Measurements from ENCODE around the gene JAM2. TPM values are rescaled to one million over a fixed set of nuclear protein-coding genes. Genes with fewer than 3 reads are reported as not detected.

Gene JAM2, protein sequence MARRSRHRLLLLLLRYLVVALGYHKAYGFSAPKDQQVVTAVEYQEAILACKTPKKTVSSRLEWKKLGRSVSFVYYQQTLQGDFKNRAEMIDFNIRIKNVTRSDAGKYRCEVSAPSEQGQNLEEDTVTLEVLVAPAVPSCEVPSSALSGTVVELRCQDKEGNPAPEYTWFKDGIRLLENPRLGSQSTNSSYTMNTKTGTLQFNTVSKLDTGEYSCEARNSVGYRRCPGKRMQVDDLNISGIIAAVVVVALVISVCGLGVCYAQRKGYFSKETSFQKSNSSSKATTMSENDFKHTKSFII
- total RNA-seq: under 1 TPM in 1 of 3 donors, not detected in 2; 0.09 TPM
- 2.5 TPM for total RNA-seq (2013)

DNA sequence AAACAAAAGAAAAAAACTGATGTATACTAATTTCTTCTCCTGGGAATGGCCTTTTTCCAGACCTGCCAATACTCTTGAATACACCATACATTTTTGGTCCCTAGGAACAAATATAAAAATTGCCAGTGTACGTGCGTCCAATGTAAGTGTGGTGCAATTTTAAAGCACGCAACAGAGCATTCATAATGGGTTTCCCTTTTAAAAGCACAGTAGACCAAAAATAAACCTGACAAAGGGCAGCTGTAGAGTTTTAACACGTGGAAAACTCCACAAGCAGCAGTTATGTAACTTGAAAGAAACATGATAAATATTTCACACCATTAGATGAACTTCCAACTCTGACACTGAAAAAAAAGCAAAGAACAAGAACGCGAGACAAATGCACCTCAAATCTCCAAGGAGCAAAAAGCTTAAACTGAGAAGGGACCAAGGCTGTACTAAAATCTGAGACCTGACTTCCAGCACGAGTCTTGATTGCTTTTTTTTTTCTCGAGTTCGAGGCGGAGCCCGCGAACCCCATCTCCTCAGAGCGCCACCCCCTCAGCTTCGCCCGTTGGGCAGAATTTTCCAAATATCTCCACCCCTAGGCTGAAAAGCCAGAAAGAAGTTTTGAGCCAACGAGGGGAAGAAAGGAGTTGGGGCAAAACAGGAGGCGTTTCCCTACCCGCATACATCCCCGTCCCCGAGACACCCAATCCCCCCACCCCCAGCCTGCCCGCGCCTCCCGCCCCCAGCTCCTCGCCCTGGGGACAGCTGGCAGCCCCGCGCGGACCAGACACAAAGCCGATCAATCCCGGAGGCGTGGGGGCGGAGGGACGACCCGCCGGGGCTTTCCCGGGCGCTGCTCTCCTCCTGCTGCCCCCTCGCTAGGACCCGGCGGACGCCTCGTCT lies at the start of gene JAM2:
Gene JAM2 (plus strand): TSS at position 599 of the 891 bp plus-strand sequence. CDS start 564 bp downstream, outside the sequence.
- TF ChIP-seq, protein P1, sequence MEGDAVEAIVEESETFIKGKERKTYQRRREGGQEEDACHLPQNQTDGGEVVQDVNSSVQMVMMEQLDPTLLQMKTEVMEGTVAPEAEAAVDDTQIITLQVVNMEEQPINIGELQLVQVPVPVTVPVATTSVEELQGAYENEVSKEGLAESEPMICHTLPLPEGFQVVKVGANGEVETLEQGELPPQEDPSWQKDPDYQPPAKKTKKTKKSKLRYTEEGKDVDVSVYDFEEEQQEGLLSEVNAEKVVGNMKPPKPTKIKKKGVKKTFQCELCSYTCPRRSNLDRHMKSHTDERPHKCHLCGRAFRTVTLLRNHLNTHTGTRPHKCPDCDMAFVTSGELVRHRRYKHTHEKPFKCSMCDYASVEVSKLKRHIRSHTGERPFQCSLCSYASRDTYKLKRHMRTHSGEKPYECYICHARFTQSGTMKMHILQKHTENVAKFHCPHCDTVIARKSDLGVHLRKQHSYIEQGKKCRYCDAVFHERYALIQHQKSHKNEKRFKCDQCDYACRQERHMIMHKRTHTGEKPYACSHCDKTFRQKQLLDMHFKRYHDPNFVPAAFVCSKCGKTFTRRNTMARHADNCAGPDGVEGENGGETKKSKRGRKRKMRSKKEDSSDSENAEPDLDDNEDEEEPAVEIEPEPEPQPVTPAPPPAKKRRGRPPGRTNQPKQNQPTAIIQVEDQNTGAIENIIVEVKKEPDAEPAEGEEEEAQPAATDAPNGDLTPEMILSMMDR (IDR thresholded peaks at IDR 0.05): no peak
- no peaks in the 10 kb centered on the region for H3K9me3 ChIP-seq (ENCODE audit: control insufficient read depth, insufficient read depth, low read length)
- peak in 1 of 2 donors; percentile 56 for DNase-seq
- peak within 1 kb of the TSS; percentile 48 for H3K27ac ChIP-seq (ENCODE audit: low read length)
- peaks cover 5% of the 10 kb centered on the region for H3K27me3 ChIP-seq (ENCODE audit: control insufficient read depth, insufficient read depth, low read length)
- H3K36me3 ChIP-seq (ENCODE audit: control insufficient read depth, insufficient read depth, low read length): no peaks in the 10 kb centered on the region
- peaks cover 15% of the 10 kb centered on the region for H3K4me1 ChIP-seq (ENCODE audit: control insufficient read depth, insufficient read depth, low read length)
- intact Hi-C loops (cut with micrococcal nuclease): no loop called here
- peak within 1 kb of the TSS; percentile 54 for H3K4me3 ChIP-seq (ENCODE audit: low read length)
- Mint-ChIP-seq H3K27me3 (ENCODE audit: low read depth in 2 of 2) (peaks cover 49 to 72% of the 10 kb centered on the region in 2 donors), H3K4me1 (peaks cover 14 to 22% of the 10 kb centered on the region in 2 donors), H3K36me3 (no peaks in the 10 kb centered on the region), H3K9me3 (no peaks in the 10 kb centered on the region), H3K4me3 (peak within 1 kb of the TSS; percentile 47), H3K27ac (no peak within 1 kb of the TSS)
- whole genome bisulfite sequencing (ENCODE audit: insufficient coverage): under 1% methylated on average over 38 of the region's 41 CpGs
- ATAC-seq: peak; percentile 39 to 71 (median 68)

DNA sequence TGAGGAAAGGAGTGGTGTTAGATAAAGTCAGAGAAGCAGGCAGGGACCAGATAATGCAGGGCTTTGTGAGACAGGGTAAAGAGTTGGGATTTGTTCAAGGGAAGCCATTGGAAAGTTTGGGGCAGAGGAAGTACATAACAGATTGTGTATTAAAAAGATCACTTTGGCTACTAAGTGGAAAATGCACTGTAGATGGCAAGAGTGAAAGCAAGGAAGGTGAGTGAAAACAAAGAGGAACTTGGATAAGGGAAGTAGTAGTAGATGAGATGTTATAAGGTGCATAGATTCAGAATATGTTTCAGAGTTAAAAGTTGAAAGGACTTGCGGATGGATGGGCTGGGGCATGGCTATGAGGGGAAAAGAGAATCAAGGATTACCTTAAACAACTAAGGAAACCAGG lies 49.2 kb upstream of the JAM2 start:
- Histone ChIP-seq H3K27ac (ENCODE audit: low read length) (no peak overlapping the region), H3K9me3 (ENCODE audit: control insufficient read depth, insufficient read depth, low read length) (no peaks in the 10 kb centered on the region), H3K4me3 (ENCODE audit: low read length) (no peak overlapping the region), H3K36me3 (ENCODE audit: control insufficient read depth, insufficient read depth, low read length) (peaks cover 61% of the 10 kb centered on the region), H3K27me3 (ENCODE audit: control insufficient read depth, insufficient read depth, low read length) (no peaks in the 10 kb centered on the region), H3K4me1 (ENCODE audit: control insufficient read depth, insufficient read depth, low read length) (no peaks in the 10 kb centered on the region)
- Mint-ChIP-seq H3K4me1 (no peaks in the 10 kb centered on the region), H3K27me3 (ENCODE audit: low read depth in 2 of 2) (no peaks in the 10 kb centered on the region), H3K27ac (no peak overlapping the region), H3K4me3 (no peak overlapping the region), H3K36me3 (peaks cover 19% of the 10 kb centered on the region), H3K9me3 (no peaks in the 10 kb centered on the region)
- intact Hi-C loops (cut with micrococcal nuclease): no loop called here
- DNase-seq (no peak), ATAC-seq (no peak)
- TF ChIP-seq, protein P1 (IDR thresholded peaks at IDR 0.05): no peak
- WGBS (ENCODE audit: insufficient coverage): 82% methylated on average over 1 of the region's 1 CpG

DNA sequence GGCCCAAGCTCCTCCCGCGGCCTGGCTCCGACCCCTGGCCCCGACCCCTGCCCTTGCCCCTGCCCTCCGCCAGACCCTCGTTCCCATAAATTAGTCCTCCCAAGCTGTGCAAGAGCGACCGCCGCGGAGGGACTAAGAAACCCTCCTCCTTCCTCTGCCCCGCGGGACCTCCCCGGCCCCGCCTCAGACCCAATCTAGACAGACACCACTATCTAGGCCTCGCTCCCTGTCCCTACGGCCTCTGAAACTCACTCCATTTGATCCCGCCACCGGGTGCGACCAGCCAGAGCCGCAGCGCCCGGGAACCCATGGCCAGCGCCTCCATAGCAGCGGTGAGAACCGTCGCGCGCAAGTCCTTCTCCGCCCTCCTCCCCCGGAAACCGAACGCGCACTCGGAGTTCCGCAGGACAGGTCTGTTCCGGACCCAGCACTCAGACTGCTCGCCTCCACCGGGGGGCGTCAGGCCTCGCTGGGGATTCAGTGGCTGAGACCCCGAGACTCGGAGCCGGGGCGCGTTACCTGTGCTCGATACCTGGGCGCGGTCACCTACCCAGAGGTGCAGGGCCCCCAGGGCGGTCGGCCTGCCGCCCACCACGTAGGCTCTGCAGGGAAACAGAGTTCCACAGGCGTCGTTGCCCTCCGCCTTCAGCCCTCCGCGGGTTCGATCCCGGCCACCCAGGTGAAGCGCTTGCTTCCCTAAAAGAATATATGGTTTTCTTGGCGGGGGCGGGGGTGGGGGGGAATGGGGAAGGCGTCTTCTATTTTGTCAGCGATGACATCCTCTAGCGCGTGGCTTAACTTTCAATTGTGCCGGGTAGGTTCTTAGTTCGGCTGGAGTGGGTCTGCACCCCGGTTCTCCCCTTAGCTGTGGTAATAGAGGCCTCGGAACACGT lies 31.7 kb upstream of the JAM2 start, which contains the start of gene MRPL39:
Gene MRPL39 (minus strand): TSS at position 331 of the 893 bp plus-strand sequence. CDS start 6 bp downstream, at position 325.
- H3K27me3 ChIP-seq (ENCODE audit: control insufficient read depth, insufficient read depth, low read length): no peaks in the 10 kb centered on the region
- under 1% methylated on average over 71 of the region's 71 CpGs for WGBS (ENCODE audit: insufficient coverage)
- no peaks in the 10 kb centered on the region for H3K9me3 ChIP-seq (ENCODE audit: control insufficient read depth, insufficient read depth, low read length)
- peaks cover 23 to 37% of the 10 kb centered on the region in 2 donors for H3K4me1 Mint-ChIP-seq
- ATAC-seq: peak; percentile 91 to 94 (median 91)
- DNase-seq: peak; percentile 81 to 91
- H3K36me3 ChIP-seq (ENCODE audit: control insufficient read depth, insufficient read depth, low read length): peaks cover 24% of the 10 kb centered on the region
- H3K4me1 ChIP-seq (ENCODE audit: control insufficient read depth, insufficient read depth, low read length): peaks cover 23% of the 10 kb centered on the region
- no peaks in the 10 kb centered on the region for H3K36me3 Mint-ChIP-seq
- peak within 1 kb of the TSS; percentile 91 to 97 for H3K27ac Mint-ChIP-seq
- peak within 1 kb of the TSS; percentile 95 for H3K4me3 ChIP-seq (ENCODE audit: low read length)
- intact Hi-C loops (cut with micrococcal nuclease): loop anchor here (1.0 to 5.0 kb wide), 5 partner anchors 45 to 1110 kb away; no protein-coding TSS in a partner anchor
- H3K9me3 Mint-ChIP-seq: no peaks in the 10 kb centered on the region
- TF ChIP-seq, protein P1 (IDR thresholded peaks at IDR 0.05): no peak
- H3K27ac ChIP-seq (ENCODE audit: low read length): peak within 1 kb of the TSS; percentile 84
- peak within 1 kb of the TSS; percentile 98 for H3K4me3 Mint-ChIP-seq
- no peaks in the 10 kb centered on the region for H3K27me3 Mint-ChIP-seq (ENCODE audit: low read depth in 2 of 2)

Data from natural killer cell (primary cell).